ENCODE results near the gene IFITM10.

The IFITM10 gene

DNA sequence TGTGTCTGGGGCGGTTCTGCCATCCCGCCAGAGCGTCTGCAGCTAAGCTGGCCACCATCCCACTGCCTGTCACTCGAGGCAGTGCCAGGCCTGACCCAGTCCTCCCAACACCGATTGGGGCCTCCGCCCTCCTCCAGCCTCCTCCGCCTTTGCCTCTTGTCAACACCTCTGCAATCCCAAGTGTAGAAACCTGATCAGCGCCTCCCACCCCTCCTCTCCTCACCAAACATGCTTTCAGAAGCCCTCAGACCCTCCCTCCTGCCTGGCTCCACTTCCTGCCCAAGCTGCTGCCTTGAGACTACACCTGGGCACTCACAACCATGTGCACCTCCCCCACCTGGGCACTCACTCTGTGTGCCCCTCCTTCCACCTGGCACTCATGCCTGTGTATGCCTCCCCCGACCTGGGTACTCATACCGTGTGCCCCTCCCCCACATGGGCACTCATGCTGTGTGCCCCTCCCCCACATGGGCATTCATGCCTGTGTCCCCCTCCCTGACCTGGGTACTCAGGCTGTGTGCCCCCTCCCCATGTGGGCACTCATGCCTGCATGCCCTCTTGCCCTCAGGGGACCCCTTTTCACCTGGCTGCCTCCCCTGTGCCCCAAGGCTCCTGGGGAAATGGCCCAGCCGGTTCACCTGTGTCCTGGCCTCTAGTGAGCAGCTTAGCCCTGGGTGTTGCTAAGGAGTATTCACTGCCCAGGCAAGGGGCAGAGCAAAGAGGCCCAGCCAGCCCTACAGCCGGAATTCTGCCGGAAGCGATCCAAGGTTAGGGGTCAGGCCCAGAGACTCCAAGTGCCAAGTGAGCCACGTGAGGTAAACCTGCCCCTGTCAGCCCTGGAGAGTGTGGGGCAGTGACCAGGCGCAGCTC lies 5.5 kb upstream of the IFITM10 start:
- intact Hi-C loops (cut with DNase I), result no loop called here
- DNase-seq, result peak in 4 of 42 donors; percentile 4 to 50 (median 38)

DNA sequence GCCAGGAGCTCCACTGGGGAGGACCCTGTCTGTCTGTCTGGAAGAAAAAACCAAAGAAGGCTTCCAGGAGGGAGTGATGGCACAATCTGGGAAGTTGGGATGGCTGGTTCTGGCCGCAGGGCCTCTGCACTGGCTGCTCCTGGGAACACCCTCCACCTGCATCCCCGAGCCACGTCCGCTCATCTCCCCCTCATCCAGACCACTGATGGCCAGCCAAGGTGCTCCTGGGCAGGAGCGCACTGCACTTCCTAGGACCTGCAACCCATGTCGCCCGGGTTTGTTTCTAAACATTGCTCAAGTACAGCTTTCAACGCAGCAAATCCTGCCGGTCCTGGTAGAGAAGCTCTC lies 4.9 kb upstream of the IFITM10 start:
- DNase-seq, result peak in 2 of 42 donors; percentile 12 to 25
- intact Hi-C loops (cut with DNase I), result no loop called here

DNA sequence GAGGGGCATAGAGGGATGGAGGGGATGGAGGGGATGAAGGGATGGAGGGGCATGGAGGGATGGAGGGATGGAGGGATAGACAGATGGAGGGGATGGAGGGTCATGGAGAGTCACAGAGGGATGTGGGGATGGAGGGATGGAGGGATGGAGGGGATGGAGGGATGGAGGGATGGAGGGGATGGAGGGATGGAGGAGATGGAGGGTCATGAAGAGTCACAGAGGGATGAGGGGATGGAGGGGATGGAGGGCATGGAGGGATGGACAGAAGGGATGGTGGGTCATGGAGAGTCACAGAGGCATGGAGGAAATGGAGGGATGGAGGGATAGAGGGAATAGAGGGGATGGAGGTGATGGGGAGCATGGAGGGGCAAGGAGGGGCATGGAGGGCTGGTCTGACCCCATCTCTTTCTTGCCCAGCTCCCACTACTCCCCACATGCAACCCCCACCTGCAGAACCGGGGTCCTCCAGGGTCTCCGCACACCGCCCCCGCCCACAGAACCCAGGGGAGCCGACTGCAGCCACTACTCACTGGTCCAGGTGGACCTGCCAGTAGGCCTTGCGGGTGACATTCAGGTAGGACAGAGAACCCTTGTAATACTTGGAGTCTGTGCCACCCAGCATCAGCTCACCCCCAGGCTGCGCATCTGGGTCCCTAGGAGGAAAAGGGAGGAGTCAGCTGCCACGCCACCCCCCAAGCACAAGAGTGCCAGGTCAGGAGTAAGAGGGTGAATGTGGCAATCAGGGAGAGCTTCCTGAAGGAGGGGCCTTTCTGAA lies 4.2 kb upstream of the IFITM10 start:
- intact Hi-C loops (cut with DNase I), result no loop called here
- peak in 2 of 42 donors; percentile 6 to 30 for DNase-seq

DNA sequence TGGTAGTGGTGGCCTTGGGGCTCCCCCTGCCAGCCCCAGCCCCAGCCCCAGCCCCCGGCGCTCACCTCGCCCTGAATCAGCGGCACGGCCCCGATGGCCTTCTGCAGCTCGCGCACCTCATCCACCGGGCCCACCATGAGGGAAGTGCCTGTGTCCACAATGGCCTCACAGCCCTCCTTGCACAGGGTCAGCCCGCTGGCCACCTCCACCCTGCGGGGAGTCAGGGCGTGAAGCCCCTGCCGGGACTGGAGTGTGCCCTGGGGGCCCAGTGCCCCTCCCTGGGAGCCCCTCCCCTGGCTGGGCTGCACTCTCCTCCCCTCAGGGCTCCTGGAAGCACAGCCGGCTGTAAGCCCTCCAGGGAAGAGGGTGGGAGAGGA lies 3.5 kb upstream of the IFITM10 start:
- intact Hi-C loops (cut with DNase I), result no loop called here

DNA sequence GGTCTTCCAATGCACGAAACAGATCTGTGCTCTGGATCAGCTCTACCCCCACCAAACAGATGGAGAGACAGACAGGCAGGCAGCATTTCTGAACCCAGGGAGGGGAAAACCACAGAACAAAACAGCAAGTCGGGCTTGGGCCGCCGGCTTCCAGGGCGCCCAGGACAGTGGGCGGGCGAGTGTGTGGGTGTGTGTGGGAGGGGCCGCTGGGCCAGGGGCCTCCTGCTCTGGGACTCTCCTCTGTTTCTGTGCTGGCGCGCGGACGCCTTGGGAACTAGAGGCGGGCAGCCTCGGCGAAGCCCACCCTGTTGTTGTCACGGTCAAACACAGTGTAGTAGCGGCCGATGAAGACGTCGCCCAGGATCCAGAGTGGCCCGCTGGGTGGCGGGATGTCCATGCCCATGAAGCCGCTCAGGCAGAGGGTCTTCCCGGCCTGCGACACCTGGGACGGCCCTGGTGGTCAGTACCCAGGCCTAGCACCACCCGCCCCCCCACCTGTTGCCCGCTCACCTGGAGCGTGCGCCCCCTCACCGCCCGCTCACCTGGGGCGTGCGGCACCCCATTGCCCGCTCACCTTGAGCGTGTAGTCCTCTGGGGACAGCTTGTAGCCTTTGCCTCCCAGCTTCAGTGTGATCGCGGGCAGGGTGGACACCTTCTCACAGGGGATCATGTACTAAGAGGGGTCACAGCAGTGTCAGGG lies 3.0 kb upstream of the IFITM10 start:
- peak in 5 of 42 donors; percentile 5 to 32 (median 12) for DNase-seq
- intact Hi-C loops (cut with DNase I), result no loop called here

More for the DNA sequence above, 3.5 kb upstream of the IFITM10 start:
- DNase-seq, result peak in 1 of 42 donors; percentile 24

DNA sequence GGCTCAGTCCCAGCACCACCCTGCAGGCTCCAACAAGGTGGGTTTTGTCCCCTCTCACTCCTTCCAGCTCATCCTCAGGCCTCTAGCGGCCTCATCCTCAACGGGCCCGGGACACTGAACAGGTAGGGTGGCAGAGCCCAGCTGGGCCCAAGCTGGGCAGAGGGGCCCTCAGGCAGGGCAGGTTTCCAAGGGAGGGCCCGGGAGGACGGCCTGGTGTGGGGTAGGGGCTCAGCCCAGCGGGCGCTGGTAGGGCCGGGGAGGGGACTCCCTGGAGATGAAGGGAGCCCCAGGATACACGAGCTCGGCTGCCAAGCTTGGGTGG lies 2.5 kb upstream of the IFITM10 start:
- intact Hi-C loops (cut with DNase I), result no loop called here
- DNase-seq, result peak in 4 of 42 donors; percentile 7 to 23 (median 10)

DNA sequence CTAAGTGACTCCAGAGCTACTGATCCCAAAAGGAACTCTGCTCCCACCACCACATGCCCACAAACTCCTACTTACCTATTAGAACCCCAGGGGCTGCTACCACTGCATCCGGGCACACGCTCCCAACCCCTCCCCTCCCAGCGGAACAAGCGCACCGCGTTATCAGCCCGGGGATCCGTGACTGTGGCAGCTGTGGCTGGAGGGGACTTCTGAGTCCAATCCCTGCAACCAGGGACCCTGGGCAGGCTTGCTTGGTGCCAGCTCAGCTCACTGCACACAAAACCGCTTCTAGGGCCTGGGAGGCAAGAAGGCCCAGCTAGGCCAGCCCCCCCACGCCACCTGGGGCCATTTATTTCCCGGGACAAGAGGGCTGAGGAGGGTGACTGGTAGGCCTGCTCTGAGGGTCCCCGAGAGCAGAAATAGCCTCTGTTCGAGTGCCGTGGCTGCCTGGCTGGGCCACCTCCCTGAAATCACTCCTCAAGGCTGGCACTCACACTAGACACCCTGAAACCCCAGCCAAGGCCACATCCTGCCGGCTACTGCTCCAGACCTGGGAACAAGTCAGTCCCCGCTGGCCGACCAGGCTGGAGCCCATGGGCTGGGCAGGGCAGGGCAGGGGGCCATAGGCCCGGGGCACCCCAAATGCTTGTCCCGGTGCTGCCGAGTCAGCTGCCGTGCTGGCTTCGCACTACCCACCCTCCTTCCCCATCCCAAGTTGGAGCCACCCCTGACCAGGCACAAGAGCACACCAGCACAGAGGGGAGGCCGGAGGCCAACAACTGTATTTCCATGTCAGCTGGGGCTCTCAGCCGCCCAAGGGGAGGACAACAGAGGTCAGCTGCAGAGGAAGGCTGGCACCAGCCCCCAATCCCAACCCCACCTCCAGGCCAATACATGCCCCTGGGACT lies 1.9 kb upstream of the IFITM10 start:
- DNase-seq, result peak in 7 of 42 donors; percentile 13 to 38 (median 20)
- intact Hi-C loops (cut with DNase I), result no loop called here

DNA sequence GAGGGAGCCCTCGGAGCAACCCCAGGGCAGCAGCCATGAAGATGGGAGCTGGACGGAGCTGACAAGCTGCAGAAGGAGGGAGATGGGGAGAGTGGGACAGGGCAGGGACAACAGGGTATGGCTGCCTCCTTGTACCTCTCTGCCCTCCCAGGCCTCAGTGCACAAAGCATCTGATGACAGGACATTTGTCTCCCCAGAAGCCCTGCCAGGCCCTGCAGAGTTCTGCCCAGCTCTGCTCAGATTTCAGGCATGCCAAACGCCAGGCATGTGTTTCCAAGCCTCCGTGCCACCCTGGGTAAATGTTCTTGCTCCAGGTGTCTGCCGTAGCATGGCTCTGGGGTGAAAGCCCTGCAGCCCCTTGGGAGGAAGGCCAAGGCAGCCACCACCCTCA lies 1.1 kb upstream of the IFITM10 start:
- intact Hi-C loops (cut with DNase I), result no loop called here
- DNase-seq, result peak in 3 of 42 donors; percentile 15 to 32 (median 32)

DNA sequence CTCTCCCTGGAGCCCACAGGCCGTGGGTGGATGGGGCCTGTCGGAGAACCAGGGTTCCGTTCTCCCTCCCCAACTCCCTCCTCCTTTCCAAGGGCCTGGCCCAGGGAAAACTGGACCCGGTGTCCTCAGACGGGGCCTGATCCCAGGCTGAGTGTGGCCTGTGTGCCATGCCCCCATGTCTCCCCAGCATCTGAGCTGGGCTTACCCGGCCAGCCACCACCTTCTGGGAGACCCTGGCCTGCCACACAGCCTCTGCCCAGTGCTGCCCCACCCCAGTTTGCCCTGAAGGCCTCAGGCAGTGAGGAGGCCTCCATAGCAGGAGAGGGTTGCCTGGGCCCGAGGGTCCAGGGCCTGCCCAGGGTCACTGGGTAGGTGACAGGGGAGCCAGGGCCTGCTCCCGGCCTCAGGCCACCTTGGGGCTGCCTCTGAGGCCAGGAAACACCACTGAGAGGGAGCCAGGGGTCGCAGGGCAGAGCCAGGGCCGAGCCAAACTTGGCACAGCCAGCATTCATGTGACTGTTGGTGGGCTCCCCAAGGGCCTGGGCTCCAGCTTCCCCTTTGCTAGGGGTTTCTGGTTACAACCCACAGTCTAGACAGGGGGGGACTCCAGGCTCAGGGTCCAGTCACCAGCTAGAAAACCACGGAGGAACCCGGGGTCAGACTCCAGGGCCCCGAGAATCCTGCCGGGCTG lies 590 bp upstream of the IFITM10 start:
- peak in 10 of 42 donors; percentile 19 to 56 (median 38) for DNase-seq
- intact Hi-C loops (cut with DNase I), result no loop called here

DNA sequence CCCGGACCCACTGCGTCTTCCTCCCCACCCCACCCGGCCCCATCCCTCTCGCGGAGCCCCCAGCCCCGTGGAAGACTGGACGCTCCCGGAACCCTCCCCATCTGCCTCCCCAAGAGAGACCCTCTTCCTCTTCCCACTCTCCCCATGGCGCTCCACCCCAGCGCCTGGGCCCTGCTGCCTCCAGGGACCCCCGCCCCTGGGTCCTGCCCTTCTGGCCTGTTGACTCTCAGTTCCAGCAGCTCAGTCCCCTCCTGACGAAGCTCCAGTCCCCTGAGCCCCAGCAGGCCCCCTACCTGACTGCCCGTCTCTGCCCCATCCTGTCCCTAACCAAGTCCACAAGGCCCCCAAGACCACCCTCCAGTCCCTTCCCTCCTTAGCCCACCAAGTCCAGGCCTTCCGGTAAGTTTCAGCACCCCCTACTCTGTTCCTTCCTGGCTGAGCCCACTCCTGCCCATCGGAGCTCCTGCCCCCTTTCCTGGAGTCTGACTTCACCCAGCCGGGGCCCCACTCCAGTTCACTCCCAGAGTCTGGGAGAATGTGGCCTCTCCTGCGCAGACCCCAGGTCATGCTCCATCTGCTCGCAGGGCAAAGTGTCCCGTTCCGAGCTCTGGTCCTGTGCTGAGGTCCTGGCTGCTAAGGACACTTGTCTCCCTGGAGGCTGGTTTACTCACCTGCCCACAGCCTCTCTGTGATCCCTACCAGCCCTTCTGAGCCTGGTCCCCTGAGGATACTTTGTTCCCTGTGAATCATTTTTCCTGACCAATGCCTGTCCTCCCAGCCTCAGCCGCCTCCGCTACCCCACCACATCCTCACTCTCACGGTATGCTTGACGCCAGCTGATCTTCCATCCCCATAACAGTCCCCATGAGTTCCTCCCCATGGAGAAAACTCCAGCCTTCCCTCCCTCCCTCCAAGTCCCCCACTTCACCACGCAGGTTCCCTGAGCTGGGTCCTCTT lies 722 bp downstream of the IFITM10 start:
- DNase-seq, result peak in 6 of 42 donors; percentile 8 to 34 (median 22)
- intact Hi-C loops (cut with DNase I), result no loop called here

DNA sequence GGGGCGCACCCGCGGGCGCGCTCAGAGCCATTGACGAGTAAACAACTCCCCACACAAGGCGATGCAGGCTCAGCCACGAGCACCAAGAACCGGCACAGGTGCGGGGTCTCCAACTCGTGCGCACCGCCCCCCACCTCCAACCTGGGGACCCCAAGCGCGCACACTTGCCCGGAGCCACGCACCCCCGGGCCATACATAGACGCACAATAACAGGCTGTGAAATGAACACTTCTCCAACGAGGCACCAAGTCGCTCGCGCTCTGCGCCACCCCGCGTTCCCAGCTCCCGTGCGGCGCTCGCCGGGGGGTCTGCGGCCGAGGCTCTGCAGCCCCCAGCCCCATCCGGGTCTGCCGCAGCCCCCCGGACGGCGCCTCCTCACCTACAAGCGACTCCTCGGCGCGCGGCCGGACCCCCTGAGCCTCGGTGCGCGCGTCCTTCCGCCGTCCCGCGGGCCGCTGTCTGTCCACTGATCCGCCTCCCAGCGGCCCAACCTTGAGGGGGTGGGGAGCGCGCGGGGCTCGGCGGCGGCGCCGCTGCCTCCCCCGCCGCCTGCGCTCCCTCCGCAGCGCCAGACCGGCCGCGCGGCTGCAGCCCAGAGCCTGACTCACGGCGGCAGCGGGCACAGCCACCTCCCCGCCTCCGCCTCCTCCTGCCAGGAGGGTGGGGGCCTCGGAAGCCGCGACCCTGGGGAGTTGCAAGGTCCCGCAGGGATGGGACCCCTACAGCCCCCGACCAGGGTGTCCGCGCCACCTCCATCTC lies 1.6 kb downstream of the IFITM10 start:
- intact Hi-C loops (cut with DNase I), result no loop called here
- DNase-seq, result peak in 10 of 42 donors; percentile 10 to 68 (median 32)

DNA sequence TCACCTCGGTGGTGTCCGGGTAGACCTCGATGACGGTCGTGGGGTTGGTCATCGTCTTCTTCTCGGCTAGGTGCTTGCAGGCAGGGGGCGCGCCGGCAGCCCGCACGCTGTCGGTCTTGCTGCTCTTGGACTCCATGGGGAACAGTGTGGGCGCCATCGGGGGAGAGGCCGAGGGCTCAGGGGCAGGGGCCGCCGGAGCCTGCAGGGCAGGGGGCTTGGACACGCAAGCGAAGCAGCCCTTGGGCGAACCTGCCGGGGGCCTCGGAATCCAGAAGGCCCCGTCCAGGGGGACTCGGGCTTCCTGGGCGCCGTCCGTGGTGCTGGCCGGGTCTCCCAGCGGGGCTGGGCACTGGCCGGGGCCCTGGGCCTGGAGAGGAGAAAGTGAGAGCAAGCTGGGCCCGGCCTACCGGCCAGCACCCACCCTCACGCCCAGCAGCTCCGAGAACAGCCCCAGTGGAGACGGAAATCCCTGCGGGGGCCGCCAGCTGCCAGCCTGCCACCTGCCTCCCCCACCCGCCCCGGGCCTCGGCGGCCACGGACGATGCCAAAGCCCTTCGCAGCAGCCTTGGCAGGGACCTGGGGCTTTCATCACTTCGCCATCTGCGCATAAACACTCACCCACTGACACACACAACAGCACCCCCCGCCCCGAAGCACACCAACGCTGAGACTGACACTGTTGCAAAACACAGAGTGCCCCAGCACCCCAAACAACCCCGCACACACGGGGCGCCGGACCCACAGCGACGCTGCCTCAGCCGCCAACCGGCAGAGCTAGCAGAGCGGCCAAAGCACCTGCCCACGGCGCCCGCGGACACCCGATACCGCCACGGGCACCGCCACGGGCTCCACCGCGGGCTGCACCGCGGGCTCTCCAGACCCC lies 2.4 kb downstream of the IFITM10 start:
- intact Hi-C loops (cut with DNase I), result no loop called here
- peak in 37 of 42 donors; percentile 25 to 90 (median 66) for DNase-seq

DNA sequence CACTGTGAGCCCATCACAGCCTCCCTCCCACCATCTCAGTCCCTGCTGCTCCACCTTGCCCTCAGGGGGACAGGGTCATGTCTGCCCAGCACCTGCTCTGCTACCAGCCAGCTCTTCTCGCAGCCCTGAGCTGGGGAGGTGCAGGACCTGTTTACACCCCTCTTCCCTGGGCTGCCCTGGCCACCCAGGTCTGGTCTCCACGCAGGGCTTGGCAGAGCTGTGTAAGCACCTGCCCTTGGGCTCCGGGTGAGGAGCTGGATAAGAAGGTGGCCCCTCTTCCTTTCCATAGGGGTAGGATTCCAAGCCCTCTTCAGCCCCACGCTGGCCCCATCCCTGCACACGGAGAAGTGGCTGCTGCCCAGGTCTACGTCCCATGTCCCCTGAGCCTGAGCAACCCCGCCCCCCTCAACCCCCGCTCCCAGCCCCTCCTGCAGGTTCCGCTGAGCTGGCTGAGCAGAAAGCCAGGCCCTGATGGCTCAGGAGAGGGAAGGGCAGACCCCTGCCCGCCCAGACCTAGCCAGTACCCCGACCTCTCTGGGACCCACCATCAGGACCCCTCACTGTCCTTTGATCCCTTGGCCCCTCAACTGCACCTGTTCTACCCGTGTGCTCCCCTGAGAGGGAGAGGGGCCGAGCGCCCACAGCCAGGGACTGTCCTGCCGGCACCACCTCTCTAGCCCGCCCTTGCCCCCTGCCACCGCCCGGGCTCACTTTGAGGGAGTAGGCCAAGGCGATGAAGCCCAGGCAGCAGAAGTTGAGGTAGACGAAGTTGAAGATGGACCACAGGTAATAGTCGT lies 3.2 kb downstream of the IFITM10 start:
- peak in 5 of 42 donors; percentile 1 to 25 (median 6) for DNase-seq

DNA sequence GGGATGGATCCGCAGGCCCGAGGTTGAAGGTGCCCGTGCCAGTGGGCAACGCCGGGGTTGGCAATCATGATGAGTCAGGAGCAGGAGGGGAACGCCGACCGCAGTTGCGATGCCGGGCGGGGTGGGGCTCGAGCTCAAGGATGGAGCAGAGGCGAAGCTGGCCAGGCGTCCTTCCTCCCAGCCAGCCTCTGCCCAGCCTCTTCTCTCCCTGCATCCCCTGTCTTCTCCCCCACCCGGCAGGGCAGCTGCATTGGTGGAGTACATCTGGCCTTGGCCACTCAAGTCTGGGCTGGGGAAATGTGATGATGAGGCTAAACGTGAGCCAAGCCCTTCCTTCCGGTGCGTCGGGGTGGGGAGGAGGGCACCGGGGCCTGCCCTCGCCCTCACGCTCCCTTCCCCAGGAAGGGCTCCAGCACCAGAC lies 3.9 kb downstream of the IFITM10 start:
- intact Hi-C loops (cut with DNase I), result no loop called here
- peak in 17 of 42 donors; percentile 14 to 75 (median 41) for DNase-seq

More for the DNA sequence above, 3.2 kb downstream of the IFITM10 start:
- intact Hi-C loops (cut with DNase I), result no loop called here

All from head of caudate nucleus (tissue), 42 donors.